ENCODE measurements around the gene TTC36. TPM values are rescaled to one million over a fixed set of nuclear protein-coding genes. Genes with fewer than 3 reads are reported as not detected.

The TTC36 gene
- total RNA-seq, 1 donor: 1.1 TPM

GRCh38 chr11:118531597-118532084 is 4.4 kb downstream of the TTC36 start:
- Histone ChIP-seq H3K4me1 (ENCODE audit: insufficient read depth, low read length) (peaks cover 11% of the 10 kb centered on the region), H3K27ac (ENCODE audit: low read depth, low read length) (no peak overlapping the region), H3K4me2 (ENCODE audit: insufficient read depth, low read length) (peak overlapping the region; percentile 78), H3K79me2 (ENCODE audit: insufficient read depth, low read length) (no peaks in the 10 kb centered on the region), H2AFZ (ENCODE audit: low read length) (peak overlapping the region; percentile 68), H3K4me3 (ENCODE audit: insufficient read depth, low read length) (peak overlapping the region; percentile 83), H3K27me3 (ENCODE audit: insufficient read depth, low read length) (no peaks in the 10 kb centered on the region), H3K36me3 (ENCODE audit: insufficient read depth, low read length) (no peaks in the 10 kb centered on the region), H3K9me3 (ENCODE audit: low read depth, low read length) (no peaks in the 10 kb centered on the region), H4K20me1 (ENCODE audit: insufficient read depth, low read length) (no peaks in the 10 kb centered on the region)
- DNase-seq (ENCODE audit: insufficient read length, low spot score, missing footprints): no peak
- TF ChIP-seq CTCF (IDR thresholded peaks at IDR 0.05; ENCODE audit: extremely low read depth, low read depth, low read length): no peak

DNA sequence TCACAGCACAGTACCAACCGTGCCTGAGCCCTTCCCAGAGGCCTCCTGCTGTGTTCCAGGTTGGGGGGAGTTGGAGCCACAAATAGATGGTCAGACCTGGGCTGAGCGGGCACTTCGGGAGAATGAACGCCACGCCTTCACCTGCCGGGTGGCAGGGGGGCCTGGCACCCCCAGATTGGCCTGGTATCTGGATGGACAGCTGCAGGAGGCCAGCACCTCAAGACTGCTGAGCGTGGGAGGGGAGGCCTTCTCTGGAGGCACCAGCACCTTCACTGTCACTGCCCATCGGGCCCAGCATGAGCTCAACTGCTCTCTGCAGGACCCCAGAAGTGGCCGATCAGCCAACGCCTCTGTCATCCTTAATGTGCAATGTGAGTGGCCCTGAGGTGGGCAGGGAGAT is 4.8 kb downstream of the TTC36 start:
- Histone ChIP-seq H3K9me3 (ENCODE audit: low read depth, low read length) (no peaks in the 10 kb centered on the region), H2AFZ (ENCODE audit: low read length) (no peak overlapping the region), H3K36me3 (ENCODE audit: insufficient read depth, low read length) (no peaks in the 10 kb centered on the region), H3K27me3 (ENCODE audit: insufficient read depth, low read length) (no peaks in the 10 kb centered on the region), H3K27ac (ENCODE audit: low read depth, low read length) (no peak overlapping the region), H4K20me1 (ENCODE audit: insufficient read depth, low read length) (no peaks in the 10 kb centered on the region), H3K4me1 (ENCODE audit: insufficient read depth, low read length) (peaks cover 11% of the 10 kb centered on the region), H3K4me3 (ENCODE audit: insufficient read depth, low read length) (no peak overlapping the region), H3K79me2 (ENCODE audit: insufficient read depth, low read length) (no peaks in the 10 kb centered on the region), H3K4me2 (ENCODE audit: insufficient read depth, low read length) (peak overlapping the region; percentile 78)
- DNase-seq (ENCODE audit: insufficient read length, low spot score, missing footprints): peak; percentile 74
- TF ChIP-seq CTCF (IDR thresholded peaks at IDR 0.05; ENCODE audit: extremely low read depth, low read depth, low read length): no peak

DNA sequence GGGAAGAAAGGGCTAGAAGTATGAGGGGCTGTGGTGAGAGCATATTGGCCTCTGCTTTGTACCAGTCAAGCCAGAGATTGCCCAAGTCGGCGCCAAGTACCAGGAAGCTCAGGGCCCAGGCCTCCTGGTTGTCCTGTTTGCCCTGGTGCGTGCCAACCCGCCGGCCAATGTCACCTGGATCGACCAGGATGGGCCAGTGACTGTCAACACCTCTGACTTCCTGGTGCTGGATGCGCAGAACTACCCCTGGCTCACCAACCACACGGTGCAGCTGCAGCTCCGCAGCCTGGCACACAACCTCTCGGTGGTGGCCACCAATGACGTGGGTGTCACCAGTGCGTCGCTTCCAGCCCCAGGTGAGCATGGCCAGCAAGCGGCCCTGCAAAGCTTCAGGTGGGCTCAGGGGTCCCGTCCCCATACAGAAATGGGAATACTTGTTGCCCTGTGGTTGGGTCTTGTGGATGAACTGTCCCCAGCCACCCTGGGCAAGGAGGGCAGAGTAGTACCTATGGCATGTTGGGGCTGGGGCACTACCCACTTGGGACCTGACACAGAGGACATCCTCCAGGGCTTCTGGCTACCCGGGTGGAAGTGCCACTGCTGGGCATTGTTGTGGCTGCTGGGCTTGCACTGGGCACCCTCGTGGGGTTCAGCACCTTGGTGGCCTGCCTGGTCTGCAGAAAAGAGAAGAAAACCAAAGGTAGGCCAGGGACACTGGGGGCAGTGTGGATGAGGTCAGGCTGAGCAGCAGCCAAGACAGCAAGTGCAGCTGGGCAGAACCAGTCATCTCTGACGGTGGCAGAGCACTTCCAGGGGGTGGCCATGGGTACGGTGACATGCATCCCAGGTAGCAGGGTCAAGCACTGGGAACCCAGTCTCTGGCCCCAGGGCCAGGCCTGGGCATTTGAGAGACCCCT is 5.8 kb downstream of the TTC36 start:
- no peaks in the 10 kb centered on the region for H3K36me3 ChIP-seq (ENCODE audit: insufficient read depth, low read length)
- no peaks in the 10 kb centered on the region for H3K79me2 ChIP-seq (ENCODE audit: insufficient read depth, low read length)
- no peak overlapping the region for H3K4me2 ChIP-seq (ENCODE audit: insufficient read depth, low read length)
- DNase-seq (ENCODE audit: insufficient read length, low spot score, missing footprints): peak; percentile 76
- no peaks in the 10 kb centered on the region for H3K27me3 ChIP-seq (ENCODE audit: insufficient read depth, low read length)
- H3K9me3 ChIP-seq (ENCODE audit: low read depth, low read length): no peaks in the 10 kb centered on the region
- peaks cover 11% of the 10 kb centered on the region for H3K4me1 ChIP-seq (ENCODE audit: insufficient read depth, low read length)
- no peak overlapping the region for H3K27ac ChIP-seq (ENCODE audit: low read depth, low read length)
- no peak overlapping the region for H3K4me3 ChIP-seq (ENCODE audit: insufficient read depth, low read length)
- no peak for TF ChIP-seq CTCF (IDR thresholded peaks at IDR 0.05; ENCODE audit: extremely low read depth, low read depth, low read length)
- H4K20me1 ChIP-seq (ENCODE audit: insufficient read depth, low read length): no peaks in the 10 kb centered on the region
- no peak overlapping the region for H2AFZ ChIP-seq (ENCODE audit: low read length)

Data from osteoblast (primary cell).